CD4-positive, alpha-beta T cell treated with Interleukin-1 beta for 1 hour (primary cell): ENCODE results near the gene ZFP36L2.
"Not testable (repeated sequence)": the region's sequence is repeated elsewhere in the genome, so short reads cannot be mapped to it uniquely, and the experiment has no call there.

Experiments
- DNase-seq, 2 donors: peaks; one replicate each; pipeline ENCODE4 v3.0.0-alpha.2; 2020 to 2022

Gene ZFP36L2

GRCh38 chr2:43206602-43207001 lies 19.8 kb downstream of the ZFP36L2 start:
- no peak for DNase-seq

- no peak for DNase-seq
Measured at GRCh38 chr2:43203373-43203772, 23.0 kb downstream of the ZFP36L2 start.

GRCh38 chr2:43202289-43202688 lies 24.1 kb downstream of the ZFP36L2 start:
- no peak for DNase-seq

- DNase-seq: no peak
Measured at GRCh38 chr2:43201497-43201896, 24.9 kb downstream of the ZFP36L2 start.

GRCh38 chr2:43201016-43201415 lies 25.4 kb downstream of the ZFP36L2 start:
- DNase-seq: no peak

GRCh38 chr2:43199492-43200488 lies 26.6 kb downstream of the ZFP36L2 start:
- no peak for DNase-seq

GRCh38 chr2:43198263-43198662 lies 28.1 kb downstream of the ZFP36L2 start:
- DNase-seq: no peak

- no peak for DNase-seq
Measured at GRCh38 chr2:43197588-43197896, 28.9 kb downstream of the ZFP36L2 start.

GRCh38 chr2:43196768-43197587 lies 29.4 kb downstream of the ZFP36L2 start:
- DNase-seq: no peak

- DNase-seq: no peak
Measured at GRCh38 chr2:43194121-43194869, 32.1 kb downstream of the ZFP36L2 start.

GRCh38 chr2:43193652-43194120 lies 32.7 kb downstream of the ZFP36L2 start:
- DNase-seq: no peak

- DNase-seq: no peak
Measured at GRCh38 chr2:43192744-43193651, 33.4 kb downstream of the ZFP36L2 start.

GRCh38 chr2:43191947-43192516 lies 34.4 kb downstream of the ZFP36L2 start:
- peak; percentile 25 to 39 for DNase-seq

GRCh38 chr2:43190311-43191052 lies 35.9 kb downstream of the ZFP36L2 start:
- DNase-seq: no peak

- not testable (repeated sequence) for DNase-seq
Measured at GRCh38 chr2:43189861-43190260, 36.5 kb downstream of the ZFP36L2 start.

GRCh38 chr2:43188561-43189386 lies 37.6 kb downstream of the ZFP36L2 start:
- no peak for DNase-seq

GRCh38 chr2:43186679-43187374 lies 39.6 kb downstream of the ZFP36L2 start:
- no peak for DNase-seq

GRCh38 chr2:43186321-43186678 lies 40.1 kb downstream of the ZFP36L2 start:
- DNase-seq: no peak

GRCh38 chr2:43185146-43185545 lies 41.3 kb downstream of the ZFP36L2 start:
- DNase-seq: no peak
